ENCODE data around the gene AMMECR1.
"Not testable (repeated sequence)": the region's sequence is repeated elsewhere in the genome, so short reads cannot be mapped to it uniquely, and the experiment has no call there.

The AMMECR1 gene

DNA sequence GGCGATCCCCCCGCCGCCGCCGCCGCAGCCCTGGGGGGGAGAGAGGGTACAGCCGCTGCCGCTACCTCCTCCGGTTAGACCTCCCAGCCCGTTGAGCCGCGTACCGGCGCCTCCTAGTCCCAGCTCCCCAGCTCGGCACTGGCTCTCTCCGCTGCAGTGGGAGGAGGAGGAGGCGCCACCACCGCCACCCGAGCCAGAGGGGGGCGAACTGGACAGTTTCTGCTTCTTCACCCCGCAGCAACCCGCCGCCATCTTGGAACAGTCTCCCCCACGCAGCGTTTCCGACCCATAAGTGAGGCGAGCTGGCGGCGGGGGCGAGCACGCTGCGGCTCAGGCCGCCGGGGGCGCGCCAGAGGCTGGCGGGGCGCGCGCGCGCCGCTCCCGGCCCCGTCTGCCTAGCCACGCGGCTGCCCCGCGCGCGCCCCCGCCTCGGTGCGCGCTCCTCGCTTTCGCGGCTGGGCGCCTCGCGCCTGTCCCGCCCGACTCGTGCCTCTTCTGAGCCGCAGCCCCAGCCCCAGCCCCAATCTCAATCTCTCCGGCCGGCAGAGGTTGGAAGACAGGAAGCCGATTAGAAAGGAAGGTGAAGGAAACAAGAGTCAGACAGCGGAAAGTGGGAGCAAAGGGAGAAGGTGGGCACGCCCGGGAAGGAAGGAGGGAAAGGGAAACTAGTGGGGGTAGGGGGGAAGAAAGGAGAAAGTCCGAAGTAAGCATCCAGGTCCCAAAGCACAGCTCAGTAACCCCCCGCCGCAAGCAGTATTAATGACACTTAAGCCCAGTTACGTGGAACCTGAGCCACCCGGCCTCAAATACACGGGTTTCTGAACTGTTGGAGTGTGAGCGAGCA lies at the start of gene AMMECR1:
TSS of gene AMMECR1 (minus strand) at position 266 of the 844 bp plus-strand sequence. CDS start at position 252, 14 bp downstream.
- peak; percentile 37 to 41 for DNase-seq

DNA sequence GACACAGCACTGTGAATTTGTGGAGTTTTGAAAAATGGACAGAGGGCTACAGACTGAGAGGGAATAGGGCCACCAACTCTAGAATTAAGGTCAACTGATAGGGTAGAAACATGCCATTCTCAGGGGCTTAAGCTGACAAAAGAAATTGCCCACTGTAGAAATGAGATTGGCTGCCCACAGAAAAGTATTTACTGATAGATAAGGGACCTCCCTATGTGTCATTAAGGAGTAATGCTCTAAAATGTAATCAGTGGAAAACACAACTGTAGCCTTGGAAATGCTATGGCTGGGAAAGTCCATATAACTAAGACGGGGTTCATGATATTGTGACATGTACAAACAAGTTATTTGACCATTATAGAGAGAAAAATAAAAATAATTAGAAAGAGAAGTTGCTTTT lies 45.4 kb upstream of the AMMECR1 start:
- DNase-seq, result no peak

DNA sequence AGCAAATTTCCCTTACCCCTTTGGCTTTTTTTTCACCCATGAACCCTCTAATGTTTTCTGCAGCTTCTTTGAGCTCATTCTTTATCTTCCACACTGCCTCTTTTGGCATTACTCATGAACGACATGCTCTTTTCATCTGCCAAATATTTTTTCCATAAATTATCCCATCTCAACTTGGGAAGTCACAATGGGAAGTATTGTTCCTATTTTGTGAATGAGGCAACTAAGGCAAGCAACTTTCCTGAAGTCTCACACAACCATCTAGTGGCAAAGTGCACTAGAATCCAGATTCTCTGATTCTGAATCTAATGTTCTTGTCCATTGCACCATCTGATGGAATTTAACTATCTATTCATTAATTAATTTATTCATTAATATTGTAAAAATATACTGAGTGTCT lies 41.4 kb upstream of the AMMECR1 start:
- no peak for DNase-seq

DNA sequence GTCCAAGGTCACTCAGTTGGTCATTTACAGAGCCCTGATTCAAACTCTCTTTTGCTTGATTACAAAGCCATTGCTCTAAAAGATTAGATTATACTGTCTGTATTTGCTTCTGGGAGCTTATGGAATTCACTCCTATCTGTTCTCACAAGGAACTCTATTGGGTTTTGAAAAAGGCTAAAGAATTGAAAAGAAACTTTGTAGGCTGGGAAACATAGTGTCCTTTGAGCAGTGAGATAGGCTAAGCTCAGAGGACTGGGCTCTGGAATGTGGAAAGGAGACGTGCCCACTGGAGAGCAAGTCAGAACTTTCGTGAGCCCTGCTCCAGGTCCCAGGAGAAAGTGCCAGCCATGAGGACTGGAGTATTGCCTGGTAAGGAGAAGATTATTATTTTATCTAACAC lies 40.7 kb upstream of the AMMECR1 start, which contains the start of gene RTL9:
TSS of gene RTL9 (plus strand) at position 301 of the 400 bp plus-strand sequence. CDS start 91,770 bp downstream, outside the sequence.
- DNase-seq, result no peak

DNA sequence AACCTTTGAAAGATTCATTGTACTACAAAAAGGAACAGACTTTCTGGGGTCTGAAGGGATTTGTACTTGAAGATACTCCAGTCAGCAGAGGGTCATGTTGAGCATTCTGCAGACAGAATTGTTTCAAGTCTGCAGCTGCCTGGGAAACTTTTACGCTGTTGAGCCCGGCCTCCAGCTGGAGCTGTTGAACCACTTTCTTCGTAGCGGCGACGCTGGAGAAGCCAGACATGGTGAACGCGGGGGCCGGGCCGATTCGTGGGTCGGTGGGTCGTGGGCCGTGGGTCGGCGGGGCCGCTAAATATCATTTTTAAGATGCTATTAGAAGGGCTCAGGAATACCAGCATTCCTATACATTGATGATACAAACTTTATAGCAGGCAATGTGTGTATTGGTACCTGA lies 28.8 kb upstream of the AMMECR1 start:
- no peak for DNase-seq

DNA sequence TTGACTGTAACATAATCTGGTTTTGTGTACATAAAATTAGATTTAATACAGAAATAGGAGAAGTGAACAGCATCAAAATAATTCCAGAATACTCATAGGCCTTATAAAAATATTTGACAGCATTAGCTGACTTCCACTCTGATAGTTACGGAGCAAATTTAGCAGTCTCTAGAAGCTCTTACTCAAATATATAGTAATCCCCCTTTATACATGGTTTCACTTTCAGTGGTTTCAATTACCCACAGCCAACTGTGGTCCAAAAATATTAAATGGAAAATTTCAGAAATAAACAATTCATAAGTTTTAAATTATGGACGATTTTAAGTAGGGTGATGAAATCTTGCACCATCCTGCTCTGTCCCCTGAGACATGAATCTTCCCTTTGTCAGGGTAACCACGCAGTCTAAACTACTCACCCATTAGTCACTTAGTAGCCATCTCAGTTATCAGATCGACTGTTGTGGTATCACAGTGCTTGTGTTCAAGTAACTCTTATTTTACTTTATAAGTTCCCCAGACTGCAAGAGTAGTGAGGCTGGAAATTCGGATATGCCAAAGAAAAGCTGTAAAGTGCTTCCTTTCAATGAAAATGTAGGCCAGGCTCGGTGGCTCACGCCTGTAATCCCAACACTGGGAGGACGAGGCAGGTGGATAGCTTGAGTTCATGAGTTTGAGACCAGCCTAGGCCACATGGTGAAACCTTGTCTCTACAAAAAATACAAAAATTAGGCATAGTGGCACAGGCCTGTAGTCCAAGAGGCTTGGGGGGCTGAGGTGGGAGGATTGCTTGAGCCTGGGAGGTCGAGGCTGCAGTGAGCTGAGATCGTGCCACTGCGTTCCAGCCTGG lies 23.5 kb upstream of the AMMECR1 start:
- DNase-seq, result no peak

DNA sequence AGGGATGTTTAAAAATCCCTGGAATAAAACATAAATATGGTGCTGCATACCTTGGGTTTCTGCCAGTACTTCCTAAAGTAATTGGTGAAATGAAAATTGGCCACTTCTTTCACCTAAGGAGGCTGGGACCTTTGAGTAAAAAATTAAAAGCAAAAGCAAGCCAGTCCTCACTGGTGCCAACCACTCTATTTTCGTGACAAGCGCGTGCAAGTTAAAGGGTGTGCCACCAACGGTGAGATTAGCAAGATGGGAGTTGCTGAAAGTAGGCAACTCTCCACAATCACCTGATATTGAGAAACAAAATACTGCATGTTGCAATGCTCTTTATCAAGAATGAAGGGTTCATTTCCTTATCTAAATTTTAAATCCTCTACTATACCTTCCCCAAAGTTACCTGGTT lies 21.1 kb upstream of the AMMECR1 start:
- no peak for DNase-seq

DNA sequence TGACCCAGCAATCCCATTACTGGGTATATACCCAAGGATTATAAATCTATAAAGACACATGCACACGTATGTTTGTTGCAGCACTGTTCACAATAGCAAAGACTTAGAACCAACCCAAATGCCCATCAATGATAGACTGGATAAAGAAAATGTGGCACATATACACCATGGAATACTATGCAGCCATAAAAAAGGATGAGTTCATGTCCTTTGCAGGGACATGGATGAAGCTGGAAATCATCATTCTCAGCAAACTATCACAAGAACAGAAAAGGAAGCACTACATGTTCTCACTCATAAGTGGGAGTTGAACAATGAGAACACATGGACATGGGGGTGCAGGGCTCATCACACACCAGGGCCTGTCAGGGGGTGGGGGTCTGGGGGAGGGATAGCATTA lies 15.6 kb upstream of the AMMECR1 start:
- not testable (repeated sequence) for DNase-seq

DNA sequence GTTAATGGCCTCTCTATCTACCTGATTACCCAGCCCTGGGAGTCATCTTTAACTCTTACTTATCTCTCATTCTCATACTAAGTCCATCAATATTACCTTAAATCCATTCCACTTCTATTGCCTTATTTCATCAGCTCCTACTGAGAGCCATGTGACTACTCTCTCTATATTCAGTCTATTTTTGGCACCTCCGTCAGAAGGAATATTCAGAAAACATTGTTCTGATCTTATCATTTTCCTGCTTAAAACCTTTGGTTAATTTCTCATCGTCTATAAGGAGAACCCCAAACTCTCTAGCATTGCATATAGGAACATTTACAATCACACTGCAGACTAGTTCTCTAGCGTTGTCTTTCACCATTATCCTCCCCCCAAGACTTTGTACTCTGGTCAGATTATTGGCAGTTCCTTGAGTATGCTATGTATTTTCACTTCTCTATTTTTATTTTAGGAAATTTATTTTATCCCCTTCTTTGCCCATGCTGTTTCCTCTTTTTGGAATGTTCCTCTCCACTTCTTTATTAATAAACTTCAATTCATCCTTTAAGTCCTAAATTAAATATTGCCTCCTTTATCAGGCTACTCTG lies 13.7 kb upstream of the AMMECR1 start:
- DNase-seq, result no peak

DNA sequence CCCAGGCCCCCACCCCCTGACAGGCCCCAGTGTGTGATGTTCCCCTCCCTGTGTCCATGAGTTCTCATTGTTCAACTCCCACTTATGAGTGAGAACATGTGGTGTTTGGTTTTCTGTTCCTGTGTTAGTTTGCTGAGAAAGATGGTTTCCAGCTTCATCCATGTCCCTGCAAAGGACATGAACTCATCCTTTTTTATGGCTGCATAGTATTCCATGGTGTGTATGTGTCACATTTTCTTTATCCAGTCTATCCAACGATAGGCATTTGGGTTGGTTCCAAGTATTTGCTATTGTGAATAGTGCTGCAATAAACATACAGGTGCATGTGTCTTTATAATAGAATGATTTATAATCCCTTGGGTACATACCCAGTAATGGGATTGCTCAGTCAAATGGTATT lies 10.7 kb upstream of the AMMECR1 start:
- DNase-seq, result not testable (repeated sequence)

DNA sequence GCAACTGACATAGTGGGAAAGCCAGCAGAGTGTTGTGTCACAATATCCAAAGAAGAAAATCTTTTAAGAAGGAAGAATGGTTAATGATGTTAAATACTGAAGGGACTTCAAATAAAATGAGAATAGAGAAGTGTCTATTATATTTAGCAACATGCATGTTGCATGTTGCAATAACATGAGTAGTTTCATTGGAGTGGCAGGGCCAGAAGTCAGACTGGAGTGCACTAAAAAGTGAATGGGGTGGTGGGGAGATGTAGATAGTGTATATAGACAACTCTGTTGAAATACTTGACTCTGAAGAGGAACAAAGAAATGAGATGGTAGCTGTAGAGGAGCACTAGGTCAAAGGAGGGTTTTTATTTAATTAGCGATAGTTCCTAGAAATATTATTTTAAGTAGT lies 9.5 kb upstream of the AMMECR1 start:
- DNase-seq, result no peak

DNA sequence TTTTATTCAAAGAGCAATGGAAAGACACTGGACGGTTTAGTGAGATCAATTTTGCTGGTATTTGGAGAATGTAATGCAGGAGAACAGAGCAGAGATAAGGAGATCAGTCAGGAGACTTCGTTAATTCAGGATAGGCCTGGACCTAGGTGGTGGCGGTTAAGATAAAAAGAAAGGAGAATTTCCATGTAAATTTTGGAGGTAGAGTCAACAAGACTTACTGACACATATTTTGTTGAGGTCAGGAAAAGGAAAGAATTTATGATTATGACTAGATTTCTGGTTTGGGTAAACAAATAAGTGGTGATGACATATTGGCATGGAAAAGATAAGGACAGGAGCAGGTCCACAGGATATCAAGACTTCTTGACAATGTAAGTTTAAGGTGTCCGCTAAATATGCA lies 8.8 kb upstream of the AMMECR1 start:
- no peak for DNase-seq

DNA sequence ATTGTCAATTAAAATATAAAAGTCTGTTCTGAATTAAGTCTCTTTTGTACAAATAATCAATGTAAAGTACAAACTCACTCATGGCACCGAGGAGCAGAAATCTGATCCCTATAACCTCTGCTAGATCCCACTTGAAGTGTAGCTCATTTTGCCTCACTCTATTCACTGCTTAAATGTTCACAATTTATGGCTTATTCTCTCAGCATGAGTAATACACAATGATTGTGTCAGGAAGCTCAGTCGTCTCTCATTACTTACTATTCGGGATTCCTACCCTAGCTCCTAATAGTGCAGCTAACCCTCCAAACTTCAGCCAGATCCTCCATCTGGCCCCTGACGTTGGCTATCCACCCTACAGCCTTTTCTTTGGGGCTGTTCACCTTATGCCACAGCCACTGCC lies 4.7 kb upstream of the AMMECR1 start:
- no peak for DNase-seq

DNA sequence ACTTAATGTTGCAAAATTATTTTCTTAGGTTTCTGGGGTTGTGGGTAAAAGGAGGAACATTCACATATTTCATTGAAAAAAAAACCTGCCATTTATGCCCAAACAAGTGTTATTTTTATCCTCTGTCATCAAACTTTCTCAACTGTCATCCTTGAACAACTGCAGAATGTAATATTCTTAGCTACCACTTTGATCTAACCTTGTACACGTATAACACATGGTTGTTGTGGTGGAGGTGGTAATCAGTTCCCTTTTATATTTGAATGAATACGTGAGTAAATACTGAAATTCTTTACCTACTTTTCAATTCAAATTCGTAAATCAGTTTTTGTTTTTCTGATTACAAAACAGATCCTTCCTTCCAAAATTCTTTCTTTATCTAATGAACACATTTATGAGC lies 3.8 kb upstream of the AMMECR1 start:
- DNase-seq, result no peak

DNA sequence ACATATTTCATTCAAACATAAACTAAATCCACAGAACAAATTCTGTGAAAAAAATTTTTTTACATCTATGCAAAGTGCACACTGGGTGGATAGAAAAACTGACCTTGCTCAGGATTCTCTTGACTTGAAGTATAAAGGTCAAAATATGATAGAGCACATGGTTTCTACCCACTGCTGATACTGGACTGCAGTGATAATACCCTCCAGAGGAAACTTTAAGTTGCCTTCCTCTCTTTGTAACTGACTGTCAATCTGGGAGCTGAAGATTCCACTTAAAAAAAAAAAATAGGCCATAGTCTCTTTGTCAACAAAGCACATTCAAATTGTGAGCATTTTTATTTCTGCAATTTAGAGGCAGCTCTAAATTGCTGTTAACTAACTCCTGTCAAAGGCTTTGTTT lies 3.2 kb upstream of the AMMECR1 start:
- no peak for DNase-seq

DNA sequence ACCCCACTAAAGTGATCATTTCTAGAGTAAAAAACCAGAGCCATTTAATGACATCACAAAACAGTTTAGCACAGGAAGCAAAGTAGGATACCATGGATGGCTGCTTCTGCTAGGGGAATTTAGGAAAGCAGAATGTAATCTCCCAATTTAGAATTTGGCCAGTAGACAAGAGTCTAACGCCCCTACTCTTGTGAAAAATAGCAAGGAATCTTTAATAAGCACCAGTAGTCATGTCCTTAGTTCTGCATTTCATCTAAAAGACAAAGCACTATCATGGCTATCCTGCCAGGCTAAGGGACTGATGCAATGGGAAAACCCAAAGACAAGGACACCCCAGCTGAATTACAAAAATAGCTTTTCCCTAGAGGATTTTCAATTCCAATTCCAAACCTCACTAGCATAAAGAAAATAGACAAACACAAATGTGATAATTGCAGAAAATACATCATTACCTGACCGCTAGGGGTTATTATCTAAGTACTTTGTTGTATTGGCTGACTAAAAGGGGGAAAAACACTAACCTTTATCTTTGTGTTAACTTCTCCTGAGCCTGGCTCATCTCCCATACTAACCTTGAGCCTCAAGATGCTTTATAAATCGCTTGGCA lies 2.6 kb upstream of the AMMECR1 start:
- DNase-seq, result no peak

DNA sequence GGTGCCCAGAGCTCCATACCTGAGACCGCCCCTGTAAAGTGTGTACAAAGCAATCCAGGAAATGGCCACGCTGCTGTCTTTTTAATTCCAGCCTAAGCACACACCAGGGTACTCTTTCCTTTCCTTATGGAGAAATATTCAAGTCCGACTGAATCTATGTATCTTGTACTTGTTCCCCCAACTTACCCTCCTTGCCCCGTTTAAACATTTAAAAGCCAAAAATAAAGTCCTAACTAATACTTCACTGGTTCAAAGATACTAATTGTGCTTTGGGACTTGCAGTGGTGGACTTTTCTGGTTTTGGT lies 731 bp upstream of the AMMECR1 start:
- DNase-seq, result no peak

DNA sequence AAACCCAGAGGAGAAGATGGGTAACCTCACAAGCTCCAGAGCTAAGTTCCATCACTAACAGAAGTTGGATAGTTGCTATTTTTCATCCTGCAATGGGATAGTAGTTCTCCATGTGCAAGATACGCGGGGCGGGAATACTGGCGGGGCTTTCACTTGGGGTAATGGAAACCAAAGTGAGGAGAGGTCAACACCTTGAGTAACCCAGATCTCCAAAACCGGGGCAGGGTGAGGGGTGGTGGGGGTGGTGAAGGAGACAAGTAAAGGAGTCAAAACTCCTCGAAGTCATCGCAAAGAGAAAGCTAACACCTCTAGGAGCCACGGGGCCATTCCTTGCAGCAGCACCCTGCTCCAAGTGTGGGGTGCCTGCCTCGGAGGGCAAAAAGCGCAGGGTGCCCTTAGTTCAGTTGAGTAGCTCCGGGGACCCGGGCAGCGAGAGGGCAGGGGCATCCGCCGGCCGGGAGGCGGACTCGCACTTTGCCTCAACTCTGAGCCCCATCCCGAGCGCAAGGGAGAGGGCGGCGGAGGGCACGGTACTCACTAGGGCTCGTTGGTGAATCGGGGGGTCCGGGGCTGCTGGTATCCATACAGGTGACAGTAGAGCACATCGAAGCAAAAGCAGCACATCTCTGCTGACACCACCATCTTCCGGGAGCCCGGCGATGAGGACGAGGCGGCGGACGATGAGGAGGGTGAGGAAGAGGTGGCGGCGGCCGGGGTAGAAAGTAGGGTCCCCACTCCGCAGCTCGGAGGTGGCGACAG lies 645 bp downstream of the AMMECR1 start:
- DNase-seq, result no peak

DNA sequence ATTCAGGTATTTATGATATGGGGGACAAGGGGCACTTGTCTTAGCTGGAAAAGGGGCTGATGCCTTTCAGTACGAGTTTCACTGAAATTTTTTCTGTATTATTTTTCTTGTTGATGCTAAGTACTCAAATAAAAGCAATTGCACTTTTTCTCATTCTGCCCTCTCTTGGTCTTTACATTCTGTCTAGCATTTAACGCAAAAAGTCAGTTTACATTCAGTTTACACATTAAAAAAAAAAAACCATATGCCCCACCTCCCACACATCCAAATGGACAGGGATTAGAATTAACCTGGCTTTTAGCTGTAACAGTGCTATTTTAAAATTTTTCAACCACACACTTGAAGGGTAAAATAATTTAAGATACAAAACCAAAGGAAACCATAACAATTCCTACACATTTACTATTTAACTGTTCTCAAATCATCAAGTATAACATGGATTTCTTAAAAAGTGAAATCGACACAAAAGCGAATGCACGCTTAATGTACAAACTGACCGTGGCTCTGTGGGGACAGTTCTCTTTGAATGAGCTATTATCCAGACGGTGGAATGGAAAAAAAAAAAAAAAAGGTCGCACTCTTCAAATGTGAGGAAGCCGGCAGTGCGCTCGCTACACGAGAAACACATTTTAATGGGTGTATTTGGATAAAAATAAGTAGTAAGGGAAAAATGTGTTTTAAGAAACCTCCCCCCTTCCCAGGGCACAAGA lies 1.4 kb downstream of the AMMECR1 start:
- no peak for DNase-seq

DNA sequence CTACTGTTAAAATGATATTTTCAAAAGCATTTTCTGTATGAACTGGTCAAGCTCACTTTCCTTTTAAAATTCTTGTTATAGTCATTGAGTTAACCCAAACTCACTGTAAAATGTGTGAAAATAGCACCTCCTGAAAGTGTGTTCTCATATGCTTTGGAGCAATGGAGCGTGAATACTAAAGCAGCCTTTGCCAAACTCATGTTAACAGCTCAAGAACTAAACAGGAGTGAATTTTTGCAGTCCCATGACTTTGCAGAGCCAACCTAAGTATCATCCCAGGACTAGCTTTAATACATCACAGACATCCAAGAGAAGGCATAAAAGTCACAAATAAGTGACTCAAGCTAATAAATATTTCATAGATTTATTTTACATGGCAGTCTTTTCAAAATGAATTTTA lies 2.3 kb downstream of the AMMECR1 start:
- no peak for DNase-seq

DNA sequence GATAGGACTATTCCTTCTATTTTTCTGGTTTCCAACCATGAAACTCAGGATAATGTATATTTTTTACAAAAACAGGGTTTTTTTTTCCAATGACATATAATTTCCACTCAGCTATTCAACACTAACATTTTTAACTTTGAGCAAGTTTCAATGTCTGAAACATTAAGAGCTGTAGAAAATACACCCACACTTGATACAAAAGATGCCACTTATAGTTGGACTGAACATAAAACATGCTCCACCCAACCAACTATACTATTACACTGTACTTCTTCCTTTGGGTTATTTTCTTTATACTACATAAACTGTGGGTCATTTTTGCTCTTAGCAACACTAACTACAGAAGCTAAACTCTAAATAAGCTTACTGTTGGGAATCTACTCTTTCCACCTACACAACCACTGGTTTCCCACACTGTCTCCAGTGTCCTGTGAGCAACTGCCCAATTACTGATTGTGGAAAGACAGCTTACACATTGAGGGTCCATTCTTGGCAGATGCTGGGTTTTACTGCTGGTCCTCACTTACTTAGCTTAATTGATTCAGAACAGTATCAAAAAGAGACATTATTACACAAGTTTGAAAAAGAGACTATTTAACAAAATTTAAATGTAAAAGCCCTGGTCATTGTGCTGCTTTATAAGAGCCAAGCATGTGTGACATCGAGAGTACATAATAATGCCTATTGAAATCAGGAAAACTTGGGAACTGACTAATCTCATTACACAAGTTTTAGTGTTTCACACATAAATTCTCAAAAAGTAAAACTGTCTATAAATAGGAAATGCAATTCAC lies 6.3 kb downstream of the AMMECR1 start:
- no peak for DNase-seq

Data from SW 1271 (cell line).